HepG2 (cell line): ENCODE results near the gene CNTF. TPM values are rescaled to one million over a fixed set of nuclear protein-coding genes. Genes with fewer than 3 reads are reported as not detected.

Experiments
- ATAC-seq: fragments of 200-7000 bp; cut with Tn5 transposase; 3 replicates; pipeline ENCODE4 v1.9.1; 2020; ENCODE audit warnings: mild to moderate bottlenecking, moderate library complexity
- BruUV-seq: library from RNA; stranded (reverse); fragments of 400-500 nt; replicated peaks from 2 replicates; lab custom pipeline; 2021; lab: Mats Ljungman, UMichigan
- CTCF ChIA-PET: fragments of 300-600 bp; formaldehyde crosslinking; extraction: SDS; loops from one replicate; lab custom pipeline; 2021; ENCODE audit warnings: low total read pairs, inconsistent platforms, low intra/inter-chr PET ratio; lab: Yijun Ruan, JAX
- POLR2A ChIA-PET: fragments of 350-600 bp; sonication (Branson Sonifier 250); formaldehyde crosslinking; loops from one replicate; lab custom pipeline; 2020; ENCODE audit warnings: antibody characterized with exemption, inconsistent platforms; lab: Yijun Ruan, JAX
- DNase-seq: peaks from one replicate; pipeline ENCODE4 v3.0.0-alpha.2; 2015; ENCODE audit warnings: low spot score
- FAIRE-seq: peaks from 3 replicates; lab custom pipeline; 2011; peaks lifted over from hg19 to GRCh38; lab: Jason Lieb, UNC
- H2AFZ ChIP-seq: one replicate; pipeline ENCODE4 v1.6.1; 2011; ENCODE audit warnings: low read length, inconsistent platforms
- H3K27ac ChIP-seq: fragments of 300-600 bp; 3 replicates; pipeline ENCODE4 v1.8.0; 2011; ENCODE audit warnings: mixed run types, mild to moderate bottlenecking, mixed read lengths, low read length, inconsistent platforms; ENCODE audit not compliant: insufficient read depth; ENCODE audit errors: extremely low read length
- H3K27me3 ChIP-seq, 2 experiments: fragments of 200-600 bp in 1 of 2; 2 replicates in 1 of 2; 3 replicates in 1 of 2; pipeline versions ENCODE4 v1.6.0 to v1.8.0; 2011; ENCODE audit warnings: low read length in 2 of 2, mild to moderate bottlenecking in 2 of 2, moderate library complexity in 2 of 2, inconsistent platforms in 1 of 2; ENCODE audit not compliant: insufficient read depth in 2 of 2, control insufficient read depth in 1 of 2
- H3K36me3 ChIP-seq, 2 experiments: fragments of 200-600 bp in 1 of 2; replicated peaks in 1 of 2; 2 replicates in 1 of 2; 3 replicates in 1 of 2; pipeline versions ENCODE4 v1.5.1 to v1.8.0; 2011; ENCODE audit warnings: low read length in 2 of 2, inconsistent platforms in 1 of 2; ENCODE audit not compliant: insufficient read depth in 2 of 2, control insufficient read depth in 1 of 2
- H3K4me1 ChIP-seq: 2 replicates; pipeline ENCODE4 v1.5.1; 2012; ENCODE audit warnings: low read length, inconsistent platforms; ENCODE audit not compliant: insufficient read depth
- H3K4me2 ChIP-seq: 2 replicates; pipeline ENCODE4 v1.6.0; 2011; ENCODE audit warnings: low read depth, low read length, inconsistent platforms
- H3K4me3 ChIP-seq, 3 experiments: fragments of 200-600 bp in 1 of 3; sonication (generic), shearing (Covaris generic) in 1 of 3; replicated peaks in 1 of 3; 2 replicates each; pipeline ENCODE4 v1.5.1; 2011 to 2016; ENCODE audit warnings: low read length in 3 of 3, inconsistent platforms in 2 of 3, low read depth in 2 of 3, mild to moderate bottlenecking in 2 of 3, control low read depth in 1 of 3, mixed read lengths in 1 of 3; ENCODE audit not compliant: insufficient read depth in 1 of 3
- H3K79me2 ChIP-seq: one replicate; pipeline ENCODE4 v1.6.1; 2011; ENCODE audit warnings: low read length, inconsistent platforms; ENCODE audit not compliant: insufficient read depth
- H3K9ac ChIP-seq: 2 replicates; pipeline ENCODE4 v1.6.0; 2011; ENCODE audit warnings: mild to moderate bottlenecking, low read depth, low read length, inconsistent platforms; ENCODE audit not compliant: insufficient read depth
- H3K9me3 ChIP-seq: 2 replicates; pipeline ENCODE4 v1.5.1; 2012; ENCODE audit warnings: mild to moderate bottlenecking, low read length
- H4K20me1 ChIP-seq: 2 replicates; pipeline ENCODE4 v1.6.0; 2011; ENCODE audit warnings: inconsistent platforms, mild to moderate bottlenecking, low read length, moderate library complexity; ENCODE audit not compliant: insufficient read depth
- ATF7-NPFF ChIP-seq: sonication (generic); formaldehyde crosslinking; IDR thresholded peaks from 2 replicates; pipeline ENCODE4 v1.8.1; 2023; ENCODE audit warnings: mild to moderate bottlenecking, low read depth, missing genetic modification reagents, moderate library complexity
- GABPA ChIP-seq, 2 experiments: IDR thresholded peaks; 2 replicates each; pipeline ENCODE4 v1.6.1; 2011 to 2016; ENCODE audit warnings: low read depth in 2 of 2, low read length in 1 of 2, missing biosample characterization in 1 of 2, missing genetic modification characterization in 1 of 2
- TCF12 ChIP-seq, 2 experiments: fragments of 450-650 bp in 1 of 2; sonication (generic) in 1 of 2; formaldehyde crosslinking in 1 of 2; IDR thresholded peaks; 2 replicates each; pipeline versions ENCODE4 v1.6.1 to v1.8.0; 2017 to 2022; ENCODE audit warnings: antibody characterized with exemption in 1 of 2, mild to moderate bottlenecking in 1 of 2, missing genetic modification reagents in 1 of 2, moderate library complexity in 1 of 2
- WIZ ChIP-seq: sonication (generic); formaldehyde crosslinking; IDR thresholded peaks from 2 replicates; pipeline ENCODE4 v1.5.1; 2020; ENCODE audit warnings: mild to moderate bottlenecking, missing genetic modification reagents
- WGBS: methylation state at CpG from one replicate; pipeline ENCODE4 v1.1.6; 2017; ENCODE audit warnings: low lambda C conversion rate; 5-methylcytosine and 5-hydroxymethylcytosine counted together
- in situ Hi-C: cut with HindIII; loops from 2 replicates; pipeline ENCODE4 v1.10.0; 2017; ENCODE audit warnings: low pct_unique_long_range_greater_than_20kb; ENCODE audit not compliant: extremely low pct_ligation_motif_present
- intact Hi-C: fragments of 100-400 bp; cut with micrococcal nuclease; formaldehyde crosslinking; loops from one replicate; pipeline ENCODE4 v1.10.0; 2022; ENCODE audit not compliant: unreplicated experiment
- polyA plus RNA-seq, 8 experiments: library from polyadenylated mRNA; depleted of rRNA in 3 of 8; stranded (reverse) in 7 of 8; unstranded in 1 of 8; fragments of >200 nt; fragmentation: Illumina TruSeq in 4 of 8; extraction: Trizol in 4 of 8; gene quantifications; 2 replicates each; pipeline versions ENCODE4 v1.2.1 to v1.2.3, GENCODE V29; 2011 to 2016; ENCODE audit warnings: low read depth in 4 of 8, missing spikeins in 1 of 8, mixed read lengths in 1 of 8; ENCODE audit not compliant: insufficient read depth in 1 of 8
- total RNA-seq, 5 experiments: library from RNA; depleted of rRNA; stranded (reverse); fragments of >200 nt; fragmentation: Illumina TruSeq; extraction: Trizol; gene quantifications; 2 replicates each; pipeline ENCODE4 v1.2.3, GENCODE V29; 2016; ENCODE audit warnings: low read depth in 1 of 5
- TF ChIP-seq, protein P1 (sequence below): sonication (generic); formaldehyde crosslinking; IDR thresholded peaks from 2 replicates; pipeline ENCODE4 v1.5.1; 2020; ENCODE audit warnings: mild to moderate bottlenecking, missing genetic modification reagents, borderline replicate concordance
- TF ChIP-seq, protein P2 (sequence below), 2 experiments: fragments of 450-650 bp in 1 of 2; sonication (generic) in 1 of 2; formaldehyde crosslinking; IDR thresholded peaks; 2 replicates each; pipeline versions ENCODE4 v1.5.0 to v1.8.0; 2020 to 2022; ENCODE audit warnings: mild to moderate bottlenecking in 1 of 2, missing genetic modification reagents in 1 of 2
- TF ChIP-seq, protein P3 (sequence below): sonication (generic); formaldehyde crosslinking; IDR thresholded peaks from 2 replicates; pipeline ENCODE4 v1.4.0; 2020; ENCODE audit warnings: low read depth, missing genetic modification reagents

Gene CNTF
- total and polyA plus RNA-seq, 2 of the 13 experiments (the other 11 are each of a cell fraction or from before 2014, with no cell fraction given) = 0.51 to 2.3 TPM

- BruUV-seq = no TSS peak
- peaks cover 8% of the 10 kb centered on the region for H4K20me1 ChIP-seq
- no peaks in the 10 kb centered on the region for H3K9me3 ChIP-seq
- POLR2A ChIA-PET = no interaction called here
- intact Hi-C loops = no loop called here
- H3K79me2 ChIP-seq = peaks cover 94% of the 10 kb centered on the region
- CTCF ChIA-PET = no interaction called here
- no peak overlapping the region for H2AFZ ChIP-seq
- H3K27ac ChIP-seq = no peak overlapping the region
- no peak for DNase-seq
- no peak for TF ChIP-seq ATF7-NPFF
- TF ChIP-seq WIZ (CRISPR knock-in tag) = no peak
- no peak for TF ChIP-seq TCF12 (IDR thresholded peaks at IDR 0.05)
- TF ChIP-seq TCF12 (CRISPR knock-in tag; IDR thresholded peaks at IDR 0.05) = no peak
- TF ChIP-seq, protein P1, sequence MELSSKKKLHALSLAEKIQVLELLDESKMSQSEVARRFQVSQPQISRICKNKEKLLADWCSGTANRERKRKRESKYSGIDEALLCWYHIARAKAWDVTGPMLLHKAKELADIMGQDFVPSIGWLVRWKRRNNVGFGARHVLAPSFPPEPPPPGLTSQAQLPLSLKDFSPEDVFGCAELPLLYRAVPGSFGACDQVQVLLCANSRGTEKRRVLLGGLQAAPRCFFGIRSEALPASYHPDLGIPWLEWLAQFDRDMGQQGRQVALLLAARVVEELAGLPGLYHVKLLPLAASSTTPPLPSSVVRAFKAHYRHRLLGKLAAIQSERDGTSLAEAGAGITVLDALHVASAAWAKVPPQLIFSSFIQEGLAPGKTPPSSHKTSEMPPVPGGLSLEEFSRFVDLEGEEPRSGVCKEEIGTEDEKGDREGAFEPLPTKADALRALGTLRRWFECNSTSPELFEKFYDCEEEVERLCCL (CRISPR knock-in tag) = no peak
- TF ChIP-seq, protein P2, sequence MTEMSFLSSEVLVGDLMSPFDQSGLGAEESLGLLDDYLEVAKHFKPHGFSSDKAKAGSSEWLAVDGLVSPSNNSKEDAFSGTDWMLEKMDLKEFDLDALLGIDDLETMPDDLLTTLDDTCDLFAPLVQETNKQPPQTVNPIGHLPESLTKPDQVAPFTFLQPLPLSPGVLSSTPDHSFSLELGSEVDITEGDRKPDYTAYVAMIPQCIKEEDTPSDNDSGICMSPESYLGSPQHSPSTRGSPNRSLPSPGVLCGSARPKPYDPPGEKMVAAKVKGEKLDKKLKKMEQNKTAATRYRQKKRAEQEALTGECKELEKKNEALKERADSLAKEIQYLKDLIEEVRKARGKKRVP (CRISPR knock-in tag; IDR thresholded peaks at IDR 0.05) = no peak
- TF ChIP-seq GABPA (IDR thresholded peaks at IDR 0.05; ENCODE audit: low read depth, low read length) = no peak
- TF ChIP-seq GABPA (CRISPR knock-in tag; IDR thresholded peaks at IDR 0.05; ENCODE audit: low read depth) = no peak
- TF ChIP-seq, protein P3, sequence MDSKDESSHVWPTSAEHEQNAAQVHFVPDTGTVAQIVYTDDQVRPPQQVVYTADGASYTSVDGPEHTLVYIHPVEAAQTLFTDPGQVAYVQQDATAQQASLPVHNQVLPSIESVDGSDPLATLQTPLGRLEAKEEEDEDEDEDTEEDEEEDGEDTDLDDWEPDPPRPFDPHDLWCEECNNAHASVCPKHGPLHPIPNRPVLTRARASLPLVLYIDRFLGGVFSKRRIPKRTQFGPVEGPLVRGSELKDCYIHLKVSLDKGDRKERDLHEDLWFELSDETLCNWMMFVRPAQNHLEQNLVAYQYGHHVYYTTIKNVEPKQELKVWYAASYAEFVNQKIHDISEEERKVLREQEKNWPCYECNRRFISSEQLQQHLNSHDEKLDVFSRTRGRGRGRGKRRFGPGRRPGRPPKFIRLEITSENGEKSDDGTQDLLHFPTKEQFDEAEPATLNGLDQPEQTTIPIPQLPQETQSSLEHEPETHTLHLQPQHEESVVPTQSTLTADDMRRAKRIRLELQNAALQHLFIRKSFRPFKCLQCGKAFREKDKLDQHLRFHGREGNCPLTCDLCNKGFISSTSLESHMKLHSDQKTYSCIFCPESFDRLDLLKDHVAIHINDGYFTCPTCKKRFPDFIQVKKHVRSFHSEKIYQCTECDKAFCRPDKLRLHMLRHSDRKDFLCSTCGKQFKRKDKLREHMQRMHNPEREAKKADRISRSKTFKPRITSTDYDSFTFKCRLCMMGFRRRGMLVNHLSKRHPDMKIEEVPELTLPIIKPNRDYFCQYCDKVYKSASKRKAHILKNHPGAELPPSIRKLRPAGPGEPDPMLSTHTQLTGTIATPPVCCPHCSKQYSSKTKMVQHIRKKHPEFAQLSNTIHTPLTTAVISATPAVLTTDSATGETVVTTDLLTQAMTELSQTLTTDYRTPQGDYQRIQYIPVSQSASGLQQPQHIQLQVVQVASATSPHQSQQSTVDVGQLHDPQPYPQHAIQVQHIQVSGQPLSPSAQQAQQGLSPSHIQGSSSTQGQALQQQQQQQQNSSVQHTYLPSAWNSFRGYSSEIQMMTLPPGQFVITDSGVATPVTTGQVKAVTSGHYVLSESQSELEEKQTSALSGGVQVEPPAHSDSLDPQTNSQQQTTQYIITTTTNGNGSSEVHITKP (CRISPR knock-in tag) = no peak
- H3K4me2 ChIP-seq = no peak overlapping the region
- no peak overlapping the region for H3K9ac ChIP-seq
- H3K27me3 ChIP-seq = no peaks in the 10 kb centered on the region
- H3K4me1 ChIP-seq = peaks cover 39% of the 10 kb centered on the region
- no peak for FAIRE-seq
- H3K4me3 ChIP-seq = no peak overlapping the region
- H3K36me3 ChIP-seq = peaks cover 2 to 19% of the 10 kb centered on the region in 2 experiments; a peak in 4 of 5 replicates
- in situ Hi-C loops = no loop called here
- ATAC-seq = no peak
- WGBS = 100% methylated on average over 3 of the region's 3 CpGs
Measured at GRCh38 chr11:58591659-58592058, 30.8 kb upstream of the CNTF start.
